Body of pancreas (tissue), 4 donors: ENCODE results near the gene ZNF91.

ENCODE experiments used
- POLR2A ChIP-seq, 3 donors: fragments of 450-650 bp; IDR thresholded peaks; one replicate each; pipeline ENCODE4 v1.6.1; 2016; ENCODE audit warnings: antibody characterized with exemption in 3 of 3, mild to moderate bottlenecking in 2 of 3
- TF ChIP-seq, protein P1 (sequence below), 7 experiments: fragments of 450-650 bp in 4 of 7; fragments of 200-600 bp in 3 of 7; sonication (generic) in 3 of 7; IDR thresholded peaks; one replicate each; pipeline ENCODE4 v1.5.1; 2016 to 2019; ENCODE audit warnings: antibody characterized with exemption in 7 of 7

DNA sequence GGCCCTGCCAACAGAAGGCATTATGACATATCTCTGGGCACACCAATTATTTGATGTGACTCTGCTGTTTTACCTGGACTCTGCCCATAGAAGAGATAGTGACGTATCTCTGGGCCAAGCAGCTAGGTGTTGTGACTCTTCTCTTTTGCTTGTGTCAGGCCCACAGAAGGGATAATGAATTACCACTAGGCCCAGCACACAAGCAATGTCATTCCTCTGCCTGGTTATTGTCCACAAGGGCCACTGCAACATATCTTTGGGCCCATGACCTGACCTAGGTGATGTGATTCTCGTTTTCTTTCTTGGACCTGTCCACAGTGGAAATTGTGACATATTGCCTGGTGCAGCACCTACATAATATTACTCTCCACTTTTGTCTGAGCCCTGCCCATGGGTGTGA lies 80.0 kb downstream of the ZNF91 start:
- TF ChIP-seq, protein P1, sequence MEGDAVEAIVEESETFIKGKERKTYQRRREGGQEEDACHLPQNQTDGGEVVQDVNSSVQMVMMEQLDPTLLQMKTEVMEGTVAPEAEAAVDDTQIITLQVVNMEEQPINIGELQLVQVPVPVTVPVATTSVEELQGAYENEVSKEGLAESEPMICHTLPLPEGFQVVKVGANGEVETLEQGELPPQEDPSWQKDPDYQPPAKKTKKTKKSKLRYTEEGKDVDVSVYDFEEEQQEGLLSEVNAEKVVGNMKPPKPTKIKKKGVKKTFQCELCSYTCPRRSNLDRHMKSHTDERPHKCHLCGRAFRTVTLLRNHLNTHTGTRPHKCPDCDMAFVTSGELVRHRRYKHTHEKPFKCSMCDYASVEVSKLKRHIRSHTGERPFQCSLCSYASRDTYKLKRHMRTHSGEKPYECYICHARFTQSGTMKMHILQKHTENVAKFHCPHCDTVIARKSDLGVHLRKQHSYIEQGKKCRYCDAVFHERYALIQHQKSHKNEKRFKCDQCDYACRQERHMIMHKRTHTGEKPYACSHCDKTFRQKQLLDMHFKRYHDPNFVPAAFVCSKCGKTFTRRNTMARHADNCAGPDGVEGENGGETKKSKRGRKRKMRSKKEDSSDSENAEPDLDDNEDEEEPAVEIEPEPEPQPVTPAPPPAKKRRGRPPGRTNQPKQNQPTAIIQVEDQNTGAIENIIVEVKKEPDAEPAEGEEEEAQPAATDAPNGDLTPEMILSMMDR (IDR thresholded peaks at IDR 0.05): no peak
- TF ChIP-seq POLR2A (IDR thresholded peaks at IDR 0.05): no peak
